ENCODE data around the gene FBXO21.
A peak's percentile ranks its signal among the peaks of the same experiment; 100 is the strongest.

The FBXO21 gene

DNA sequence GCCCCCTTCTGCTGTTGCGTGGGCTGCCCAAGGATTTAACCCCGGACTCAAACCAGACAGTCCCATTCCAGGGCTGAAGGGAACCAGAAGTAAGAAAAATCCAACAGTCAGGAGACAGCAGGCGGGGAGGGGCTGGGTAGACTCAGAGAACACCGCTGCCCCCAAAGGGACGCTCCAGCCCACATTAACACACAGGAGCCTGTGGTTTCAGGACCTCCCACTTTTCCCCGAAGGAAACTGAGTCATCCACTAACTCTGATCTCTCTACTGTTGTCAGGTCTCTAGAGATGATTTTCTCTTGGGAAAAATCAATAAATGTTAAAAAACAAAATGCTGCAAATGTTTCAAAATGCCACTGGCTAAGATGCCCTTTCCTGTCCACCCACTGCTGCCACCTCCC, 41.6 kb downstream of the FBXO21 start:
- TF ChIP-seq, protein P1, sequence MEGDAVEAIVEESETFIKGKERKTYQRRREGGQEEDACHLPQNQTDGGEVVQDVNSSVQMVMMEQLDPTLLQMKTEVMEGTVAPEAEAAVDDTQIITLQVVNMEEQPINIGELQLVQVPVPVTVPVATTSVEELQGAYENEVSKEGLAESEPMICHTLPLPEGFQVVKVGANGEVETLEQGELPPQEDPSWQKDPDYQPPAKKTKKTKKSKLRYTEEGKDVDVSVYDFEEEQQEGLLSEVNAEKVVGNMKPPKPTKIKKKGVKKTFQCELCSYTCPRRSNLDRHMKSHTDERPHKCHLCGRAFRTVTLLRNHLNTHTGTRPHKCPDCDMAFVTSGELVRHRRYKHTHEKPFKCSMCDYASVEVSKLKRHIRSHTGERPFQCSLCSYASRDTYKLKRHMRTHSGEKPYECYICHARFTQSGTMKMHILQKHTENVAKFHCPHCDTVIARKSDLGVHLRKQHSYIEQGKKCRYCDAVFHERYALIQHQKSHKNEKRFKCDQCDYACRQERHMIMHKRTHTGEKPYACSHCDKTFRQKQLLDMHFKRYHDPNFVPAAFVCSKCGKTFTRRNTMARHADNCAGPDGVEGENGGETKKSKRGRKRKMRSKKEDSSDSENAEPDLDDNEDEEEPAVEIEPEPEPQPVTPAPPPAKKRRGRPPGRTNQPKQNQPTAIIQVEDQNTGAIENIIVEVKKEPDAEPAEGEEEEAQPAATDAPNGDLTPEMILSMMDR (conservative IDR thresholded peaks at IDR 0.05; ENCODE audit: control insufficient read depth, insufficient read depth, low read depth, low read length) = no peak
- DNase-seq (ENCODE audit: low read depth) = peak; percentile 59
- no peak overlapping the region for H3K4me3 ChIP-seq (ENCODE audit: control insufficient read depth, low read depth, low read length)

GRCh38 chr12:117147639-117148038, 42.6 kb downstream of the FBXO21 start:
- DNase-seq (ENCODE audit: low read depth) = no peak
- H3K4me3 ChIP-seq (ENCODE audit: control insufficient read depth, low read depth, low read length) = no peak overlapping the region
- TF ChIP-seq, protein P1 (conservative IDR thresholded peaks at IDR 0.05; ENCODE audit: control insufficient read depth, insufficient read depth, low read depth, low read length) = no peak

- TF ChIP-seq, protein P1 (conservative IDR thresholded peaks at IDR 0.05; ENCODE audit: control insufficient read depth, insufficient read depth, low read depth, low read length) = no peak
These were observed 44.6 kb downstream of the FBXO21 start for GRCh38 chr12:117145597-117146154.

GRCh38 chr12:117144599-117144998, 45.7 kb downstream of the FBXO21 start:
- DNase-seq (ENCODE audit: low read depth) = no peak

More at GRCh38 chr12:117145597-117146154, 44.6 kb downstream of the FBXO21 start:
- DNase-seq (ENCODE audit: low read depth) = no peak
- no peak overlapping the region for H3K4me3 ChIP-seq (ENCODE audit: control insufficient read depth, low read depth, low read length)

DNA sequence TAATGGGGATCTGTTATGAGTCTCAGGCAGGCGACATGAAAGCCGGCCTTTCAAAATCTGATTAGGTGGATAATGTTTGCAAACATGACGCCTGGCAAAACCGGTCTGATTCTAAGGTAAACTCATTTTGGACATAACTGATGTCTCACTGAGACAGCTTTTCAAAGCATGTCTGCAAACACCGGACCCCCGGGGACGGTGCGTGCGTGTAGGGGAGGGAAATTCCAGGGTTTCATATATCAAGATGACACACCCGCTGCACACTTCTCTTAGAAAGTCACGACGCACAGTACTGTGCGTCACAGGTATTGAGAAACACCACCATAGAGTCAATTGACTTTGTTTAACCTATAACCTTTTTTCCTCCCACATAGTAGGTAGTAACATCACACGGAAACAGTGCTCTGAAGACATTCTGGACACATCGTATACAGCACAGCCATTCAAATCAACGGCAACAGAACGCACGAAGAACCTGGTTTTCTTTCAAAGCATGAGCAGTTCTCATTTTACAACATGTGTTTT, 47.2 kb downstream of the FBXO21 start:
- TF ChIP-seq, protein P1 (conservative IDR thresholded peaks at IDR 0.05; ENCODE audit: control insufficient read depth, insufficient read depth, low read depth, low read length) = no peak
- DNase-seq (ENCODE audit: low read depth) = no peak
- H3K4me3 ChIP-seq (ENCODE audit: control insufficient read depth, low read depth, low read length) = no peak overlapping the region

More at GRCh38 chr12:117144599-117144998, 45.7 kb downstream of the FBXO21 start:
- TF ChIP-seq, protein P1 (conservative IDR thresholded peaks at IDR 0.05; ENCODE audit: control insufficient read depth, insufficient read depth, low read depth, low read length) = no peak
- H3K4me3 ChIP-seq (ENCODE audit: control insufficient read depth, low read depth, low read length) = no peak overlapping the region

GRCh38 chr12:117142094-117142493, 48.2 kb downstream of the FBXO21 start:
- H3K4me3 ChIP-seq (ENCODE audit: control insufficient read depth, low read depth, low read length) = no peak overlapping the region
- TF ChIP-seq, protein P1 (conservative IDR thresholded peaks at IDR 0.05; ENCODE audit: control insufficient read depth, insufficient read depth, low read depth, low read length) = no peak
- no peak for DNase-seq (ENCODE audit: low read depth)

All from fibroblast of mammary gland (primary cell).